HepG2 (cell line): Measurements from ENCODE around the gene TEX14. TPM values are rescaled to one million over a fixed set of nuclear protein-coding genes. Genes with fewer than 3 reads are reported as not detected.

Experiments used
- ARID4A ChIP-seq: sonication (generic); formaldehyde crosslinking; IDR thresholded peaks from 2 replicates; pipeline ENCODE4 v1.5.0; 2020; ENCODE audit warnings: mild to moderate bottlenecking, missing genetic modification reagents, borderline replicate concordance
- HCFC1 ChIP-seq: fragments of 150-350 bp; IDR thresholded peaks from 2 replicates; pipeline ENCODE4 v1.6.1; 2014; ENCODE audit warnings: low read depth, low read length
- HDAC6 ChIP-seq: fragments of 200-600 bp; sonication (generic); IDR thresholded peaks from 2 replicates; pipeline ENCODE4 v1.7.0; 2017; ENCODE audit warnings: mild to moderate bottlenecking, antibody characterized with exemption, low read length, low read depth
- KDM6A ChIP-seq: IDR thresholded peaks from 2 replicates; pipeline ENCODE4 v1.6.1; 2016; ENCODE audit warnings: low read depth
- PRMT3 ChIP-seq: sonication (generic); formaldehyde crosslinking; IDR thresholded peaks from 2 replicates; pipeline ENCODE4 v1.8.1; 2022; ENCODE audit warnings: low read depth, mild to moderate bottlenecking, moderate library complexity, missing genetic modification reagents, borderline replicate concordance
- SIN3B ChIP-seq: fragments of 150-350 bp; IDR thresholded peaks from 2 replicates; pipeline ENCODE4 v1.6.1; 2014; ENCODE audit warnings: low read length
- ZGPAT ChIP-seq: IDR thresholded peaks from 2 replicates; pipeline ENCODE4 v1.6.1; 2016; ENCODE audit warnings: mild to moderate bottlenecking
- ZNF205 ChIP-seq: IDR thresholded peaks from 2 replicates; pipeline ENCODE4 v1.6.1; 2018; ENCODE audit warnings: missing biosample characterization, missing genetic modification reagents
- ZNF335 ChIP-seq: sonication (generic); formaldehyde crosslinking; IDR thresholded peaks from 2 replicates; pipeline ENCODE4 v1.4.0; 2020; ENCODE audit warnings: missing genetic modification reagents
- ZNF709 ChIP-seq: sonication (generic); formaldehyde crosslinking; IDR thresholded peaks from 2 replicates; pipeline ENCODE4 v1.5.0; 2020; ENCODE audit warnings: mild to moderate bottlenecking, missing genetic modification reagents
- ZNF770 ChIP-seq: sonication (generic); formaldehyde crosslinking; IDR thresholded peaks from 2 replicates; pipeline ENCODE4 v1.5.0; 2020; ENCODE audit warnings: mild to moderate bottlenecking, missing genetic modification reagents
- ZNF788 ChIP-seq: sonication (generic); formaldehyde crosslinking; IDR thresholded peaks from 2 replicates; pipeline ENCODE4 v1.5.0; 2020; ENCODE audit warnings: mild to moderate bottlenecking, missing genetic modification reagents, borderline replicate concordance
- polyA plus RNA-seq, 8 experiments: library from polyadenylated mRNA; depleted of rRNA in 3 of 8; stranded (reverse) in 7 of 8; unstranded in 1 of 8; fragments of >200 nt; fragmentation: Illumina TruSeq in 4 of 8; extraction: Trizol in 4 of 8; gene quantifications; 2 replicates each; pipeline versions ENCODE4 v1.2.1 to v1.2.3, GENCODE V29; 2011 to 2016; ENCODE audit warnings: low read depth in 4 of 8, missing spikeins in 1 of 8, mixed read lengths in 1 of 8; ENCODE audit not compliant: insufficient read depth in 1 of 8
- total RNA-seq, 5 experiments: library from RNA; depleted of rRNA; stranded (reverse); fragments of >200 nt; fragmentation: Illumina TruSeq; extraction: Trizol; gene quantifications; 2 replicates each; pipeline ENCODE4 v1.2.3, GENCODE V29; 2016; ENCODE audit warnings: low read depth in 1 of 5
- TF ChIP-seq, protein P1 (sequence below): sonication (generic); formaldehyde crosslinking; IDR thresholded peaks from 2 replicates; pipeline ENCODE4 v1.8.0; 2022; ENCODE audit warnings: mild to moderate bottlenecking, missing genetic modification reagents; ENCODE audit not compliant: insufficient replicate concordance

TEX14 gene
- total and polyA plus RNA-seq, 2 of the 13 experiments (the other 11 are each of a cell fraction or from before 2014, with no cell fraction given) = 0.04 to 0.07 TPM

- TF ChIP-seq ARID4A (CRISPR knock-in tag) (peak; percentile 70; the same call in 1 of the 2 replicates), ZNF709 (0 out of 2 replicates have a peak, but pooled peaks have one; percentile 82), ZGPAT (CRISPR knock-in tag) (peak; percentile 93), ZNF335 (peak; percentile 67; the same call in 1 of the 2 replicates), HCFC1 (peak; percentile 57; the same call in 1 of the 2 replicates), ZNF205 (peak; percentile 93), SIN3B (0 out of 2 replicates have a peak, but pooled peaks have one; percentile 51), HDAC6 (peak; percentile 80; the same call in 1 of the 2 replicates), KDM6A (CRISPR knock-in tag) (no peak), ZNF770 (CRISPR knock-in tag) (peak; percentile 41; the same call in 1 of the 2 replicates), PRMT3 (CRISPR knock-in tag) (peak; percentile 89; the same call in 1 of the 2 replicates), ZNF788 (CRISPR knock-in tag) (0 out of 2 replicates have a peak, but pooled peaks have one; percentile 34)
- TF ChIP-seq, protein P1, sequence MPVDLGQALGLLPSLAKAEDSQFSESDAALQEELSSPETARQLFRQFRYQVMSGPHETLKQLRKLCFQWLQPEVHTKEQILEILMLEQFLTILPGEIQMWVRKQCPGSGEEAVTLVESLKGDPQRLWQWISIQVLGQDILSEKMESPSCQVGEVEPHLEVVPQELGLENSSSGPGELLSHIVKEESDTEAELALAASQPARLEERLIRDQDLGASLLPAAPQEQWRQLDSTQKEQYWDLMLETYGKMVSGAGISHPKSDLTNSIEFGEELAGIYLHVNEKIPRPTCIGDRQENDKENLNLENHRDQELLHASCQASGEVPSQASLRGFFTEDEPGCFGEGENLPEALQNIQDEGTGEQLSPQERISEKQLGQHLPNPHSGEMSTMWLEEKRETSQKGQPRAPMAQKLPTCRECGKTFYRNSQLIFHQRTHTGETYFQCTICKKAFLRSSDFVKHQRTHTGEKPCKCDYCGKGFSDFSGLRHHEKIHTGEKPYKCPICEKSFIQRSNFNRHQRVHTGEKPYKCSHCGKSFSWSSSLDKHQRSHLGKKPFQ (CRISPR knock-in tag) = peak; percentile 68
Observed at GRCh38 chr17:58631523-58632323, 60.1 kb downstream of the TEX14 start (continued).
